ENCODE results near the gene ACTRT2.

ACTRT2 gene

GRCh38 chr1:3056641-3057040, 35.4 kb downstream of the ACTRT2 start:
- peak; percentile 19 for DNase-seq

- DNase-seq: no peak
These were observed 37.2 kb downstream of the ACTRT2 start for GRCh38 chr1:3058263-3059030.

GRCh38 chr1:3060127-3060526, 38.9 kb downstream of the ACTRT2 start:
- no peak for DNase-seq

- DNase-seq: peak; percentile 43
These were observed 39.6 kb downstream of the ACTRT2 start for GRCh38 chr1:3060601-3061551.

- no peak for DNase-seq
These were observed 40.3 kb downstream of the ACTRT2 start for GRCh38 chr1:3061566-3061965.

GRCh38 chr1:3061981-3062615, 40.8 kb downstream of the ACTRT2 start:
- peak; percentile 29 for DNase-seq

GRCh38 chr1:3062616-3063378, 41.5 kb downstream of the ACTRT2 start:
- DNase-seq: peak; percentile 39

- no peak for DNase-seq
These were observed 42.4 kb downstream of the ACTRT2 start for GRCh38 chr1:3063379-3064295.

GRCh38 chr1:3064296-3064850, 43.1 kb downstream of the ACTRT2 start:
- DNase-seq: no peak

GRCh38 chr1:3064901-3065300, 43.6 kb downstream of the ACTRT2 start:
- DNase-seq: peak; percentile 38

GRCh38 chr1:3065396-3065795, 44.1 kb downstream of the ACTRT2 start:
- DNase-seq: no peak

- no peak for DNase-seq
These were observed 44.5 kb downstream of the ACTRT2 start for GRCh38 chr1:3065797-3066196.

- peak; percentile 63 for DNase-seq
These were observed 45.0 kb downstream of the ACTRT2 start for GRCh38 chr1:3066250-3066711.

GRCh38 chr1:3066826-3067225, 45.6 kb downstream of the ACTRT2 start:
- peak; percentile 45 for DNase-seq

- no peak for DNase-seq
These were observed 46.0 kb downstream of the ACTRT2 start for GRCh38 chr1:3067301-3067670.

GRCh38 chr1:3067671-3068563, 46.6 kb downstream of the ACTRT2 start:
- DNase-seq: peak; percentile 46

- peak; percentile 64 for DNase-seq
These were observed 47.5 kb downstream of the ACTRT2 start, which contains the start of gene PRDM16 for GRCh38 chr1:3068564-3069431. PRDM16 (plus strand) TSS chr1:3069203; CDS start chr1:3069260, 57 bp downstream.

GRCh38 chr1:3069491-3070308, 48.4 kb downstream of the ACTRT2 start:
- peak; percentile 77 for DNase-seq

All from right forelimb (tissue), 1 donor.